OCI-LY7 (cell line): ENCODE measurements around the gene CMTM3.

Experiments
- EZH2phosphoT487 ChIP-seq: fragments of 200-600 bp; sonication (generic); IDR thresholded peaks from 2 replicates; pipeline ENCODE4 v1.6.1; 2018; ENCODE audit warnings: low read depth, borderline replicate concordance, mild to moderate bottlenecking, mixed run types, antibody characterized with exemption, low read length, moderate library complexity, mixed read lengths
- TF ChIP-seq, protein P1 (sequence below): fragments of 200-600 bp; sonication (generic); conservative IDR thresholded peaks from 2 replicates; pipeline ENCODE4 v1.5.1; 2014; ENCODE audit warnings: mild to moderate bottlenecking, antibody characterized with exemption, low read length, moderate library complexity, mixed read lengths

DNA sequence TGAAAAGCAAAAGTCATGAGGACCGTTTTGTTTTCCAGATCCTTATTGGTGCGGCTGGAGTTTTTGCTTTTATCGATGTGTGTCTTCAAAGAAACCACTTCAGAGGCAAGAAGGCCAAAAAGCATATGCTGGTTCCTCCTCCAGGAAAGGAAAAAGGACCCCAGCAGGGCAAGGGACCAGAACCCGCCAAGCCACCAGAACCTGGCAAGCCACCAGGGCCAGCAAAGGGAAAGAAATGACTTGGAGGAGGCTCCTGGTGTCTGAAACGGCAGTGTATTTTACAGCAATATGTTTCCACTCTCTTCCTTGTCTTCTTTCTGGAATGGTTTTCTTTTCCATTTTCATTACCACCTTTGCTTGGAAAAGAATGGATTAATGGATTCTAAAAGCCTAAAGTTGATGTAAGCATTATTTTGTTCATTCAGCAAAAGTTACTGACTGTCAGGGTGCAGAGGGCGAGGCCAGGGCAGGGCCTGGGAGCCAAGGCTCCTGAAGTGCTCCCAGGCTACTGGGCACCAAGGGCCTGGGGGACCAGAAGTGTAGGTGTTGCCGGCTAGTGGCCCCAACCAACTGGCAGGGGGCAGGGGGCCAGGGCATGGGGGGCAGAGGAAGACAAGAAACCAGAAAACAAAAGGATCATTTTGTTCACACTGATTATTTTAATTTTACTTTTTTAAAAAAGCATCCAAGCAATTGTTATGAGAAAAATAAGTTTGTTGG, 16.5 kb upstream of the CMTM3 start:
- TF ChIP-seq, protein P1, sequence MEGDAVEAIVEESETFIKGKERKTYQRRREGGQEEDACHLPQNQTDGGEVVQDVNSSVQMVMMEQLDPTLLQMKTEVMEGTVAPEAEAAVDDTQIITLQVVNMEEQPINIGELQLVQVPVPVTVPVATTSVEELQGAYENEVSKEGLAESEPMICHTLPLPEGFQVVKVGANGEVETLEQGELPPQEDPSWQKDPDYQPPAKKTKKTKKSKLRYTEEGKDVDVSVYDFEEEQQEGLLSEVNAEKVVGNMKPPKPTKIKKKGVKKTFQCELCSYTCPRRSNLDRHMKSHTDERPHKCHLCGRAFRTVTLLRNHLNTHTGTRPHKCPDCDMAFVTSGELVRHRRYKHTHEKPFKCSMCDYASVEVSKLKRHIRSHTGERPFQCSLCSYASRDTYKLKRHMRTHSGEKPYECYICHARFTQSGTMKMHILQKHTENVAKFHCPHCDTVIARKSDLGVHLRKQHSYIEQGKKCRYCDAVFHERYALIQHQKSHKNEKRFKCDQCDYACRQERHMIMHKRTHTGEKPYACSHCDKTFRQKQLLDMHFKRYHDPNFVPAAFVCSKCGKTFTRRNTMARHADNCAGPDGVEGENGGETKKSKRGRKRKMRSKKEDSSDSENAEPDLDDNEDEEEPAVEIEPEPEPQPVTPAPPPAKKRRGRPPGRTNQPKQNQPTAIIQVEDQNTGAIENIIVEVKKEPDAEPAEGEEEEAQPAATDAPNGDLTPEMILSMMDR: no peak
- TF ChIP-seq EZH2phosphoT487: no peak
